Activated CD4-positive, CD25-positive, alpha-beta regulatory T cell treated with anti-CD3 and anti-CD28 coated beads, Interleukin-2, amount 50 U/mL, for 24 hours (primary cell): ENCODE data around the gene XK.
"Not testable (repeated sequence)": the region's sequence is repeated elsewhere in the genome, so short reads cannot be mapped to it uniquely, and the experiment has no call there.

Source experiments
- ATAC-seq, 2 donors: fragments of 150-1000 bp; cut with Tn5 transposase; one replicate each; pipeline ENCODE4 v1.10.0; 2021; ENCODE audit warnings: mild to moderate bottlenecking in 1 of 2, moderate library complexity in 1 of 2

The XK gene

GRCh38 chrX:37755025-37755424 is 69.4 kb downstream of the XK start:
- ATAC-seq: peak; percentile 63 to 66

- ATAC-seq: no peak
Measured at GRCh38 chrX:37757082-37757481, 71.5 kb downstream of the XK start.

- ATAC-seq: no peak
Measured at GRCh38 chrX:37759351-37759750, 73.8 kb downstream of the XK start.

- ATAC-seq: no peak
Measured at GRCh38 chrX:37759878-37760418, 74.4 kb downstream of the XK start.

- ATAC-seq: no peak
Measured at GRCh38 chrX:37763400-37763799, 77.8 kb downstream of the XK start.

GRCh38 chrX:37765507-37765906 is 79.9 kb downstream of the XK start:
- ATAC-seq: no peak

GRCh38 chrX:37767430-37767829 is 81.8 kb downstream of the XK start:
- no peak for ATAC-seq

- ATAC-seq: not testable (repeated sequence)
Measured at GRCh38 chrX:37768866-37769265, 83.3 kb downstream of the XK start.

- no peak for ATAC-seq
Measured at GRCh38 chrX:37776283-37776986, 90.8 kb downstream of the XK start.

- no peak for ATAC-seq
Measured at GRCh38 chrX:37776987-37777325, 91.4 kb downstream of the XK start.

GRCh38 chrX:37779857-37780256 is 94.3 kb downstream of the XK start, which contains the start of gene CYBB:
CYBB (plus strand) TSS chrX:37780059; CDS start chrX:37780078, 19 bp downstream.
- no peak for ATAC-seq

- no peak for ATAC-seq
Measured at GRCh38 chrX:37781081-37781480, 95.5 kb downstream of the XK start.
